ENCODE data around the gene SMURF1. TPM values are rescaled to one million over a fixed set of nuclear protein-coding genes. Genes with fewer than 3 reads are reported as not detected.

SMURF1 gene
- total RNA-seq, 2 experiments from 2014 or later: 10.3 to 10.4 TPM

DNA sequence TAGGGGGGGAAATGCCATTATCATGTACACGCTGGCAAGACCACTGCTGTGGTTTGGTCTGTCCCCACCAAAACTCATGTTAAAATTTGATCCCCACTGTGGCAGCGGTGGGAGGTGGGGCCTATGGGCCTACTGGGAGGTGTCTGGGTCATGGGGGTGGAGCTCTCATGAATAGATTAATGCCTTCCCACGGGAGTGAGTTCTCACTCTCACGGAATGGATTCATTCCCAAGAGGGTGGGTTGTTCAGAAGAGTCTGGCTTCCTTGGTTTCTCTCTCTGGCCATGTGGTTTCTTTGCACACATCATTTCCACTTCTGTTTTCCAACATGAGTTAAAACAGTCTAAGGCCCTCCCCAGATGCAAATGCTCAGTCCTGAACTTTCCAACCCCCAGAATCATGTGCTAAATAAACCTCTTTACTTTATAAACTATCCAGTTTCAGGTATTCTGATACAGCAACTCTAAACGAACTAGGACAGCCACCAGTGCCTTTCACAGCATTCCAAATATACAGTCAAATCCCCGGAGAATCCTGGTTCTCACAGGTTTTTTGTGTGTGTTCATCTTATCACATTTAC, 44.3 kb downstream of the SMURF1 start:
- Mint-ChIP-seq H3K27ac (no peak overlapping the region), H3K36me3 (ENCODE audit: low read depth) (peaks cover 21% of the 10 kb centered on the region), H3K27me3 (ENCODE audit: low read depth) (no peaks in the 10 kb centered on the region), H3K9me3 (ENCODE audit: insufficient read depth) (peaks cover 15% of the 10 kb centered on the region), H3K4me3 (no peak overlapping the region), H3K4me1 (ENCODE audit: low read depth) (peaks cover 2% of the 10 kb centered on the region)
- no peak for DNase-seq
- ATAC-seq: no peak
- ChIA-PET CTCF (no interaction called here), POLR2A (no interaction called here)

DNA sequence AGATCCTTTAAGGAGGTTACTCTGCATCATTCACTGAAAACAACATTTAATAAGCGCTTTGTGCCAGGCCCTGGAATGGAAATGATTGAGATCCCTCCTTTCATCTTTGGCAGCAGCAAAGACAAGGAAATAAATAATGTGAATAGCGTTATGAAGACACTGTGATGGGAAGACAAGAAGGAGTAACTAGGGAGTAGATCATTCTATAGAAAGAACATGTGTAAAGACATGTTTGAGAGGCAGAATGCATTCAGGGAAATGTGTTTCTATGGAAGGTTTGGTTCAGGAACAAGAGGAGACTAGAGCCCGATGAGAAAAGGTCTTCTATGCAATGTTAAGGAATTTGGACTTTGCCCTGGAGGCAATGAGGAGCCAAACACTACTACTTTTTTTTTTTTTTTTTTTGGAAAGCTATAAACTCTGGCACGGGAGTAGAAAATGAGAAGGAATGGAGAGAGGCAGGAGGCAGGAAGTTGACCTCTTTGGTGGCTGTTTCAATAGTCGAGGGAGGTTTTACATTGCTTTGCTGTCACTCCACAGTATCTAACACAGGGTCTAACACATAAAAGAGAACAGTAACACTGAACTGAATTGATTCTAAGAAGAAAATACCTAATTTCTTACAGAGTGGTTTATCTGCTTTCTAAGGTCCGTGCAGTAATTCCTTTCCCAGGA, 44.9 kb downstream of the SMURF1 start:
- Mint-ChIP-seq H3K9me3 (ENCODE audit: insufficient read depth) (peaks cover 15% of the 10 kb centered on the region), H3K27ac (no peak overlapping the region), H3K4me1 (ENCODE audit: low read depth) (peaks cover 2% of the 10 kb centered on the region), H3K4me3 (no peak overlapping the region), H3K27me3 (ENCODE audit: low read depth) (no peaks in the 10 kb centered on the region), H3K36me3 (ENCODE audit: low read depth) (peaks cover 21% of the 10 kb centered on the region)
- CTCF ChIA-PET: interaction anchor here (1.4 kb wide), 1 partner anchor 61 kb away, joined by 3 read pairs; no protein-coding TSS in a partner anchor
- ATAC-seq (no peak), DNase-seq (no peak)
- POLR2A ChIA-PET: no interaction called here

DNA sequence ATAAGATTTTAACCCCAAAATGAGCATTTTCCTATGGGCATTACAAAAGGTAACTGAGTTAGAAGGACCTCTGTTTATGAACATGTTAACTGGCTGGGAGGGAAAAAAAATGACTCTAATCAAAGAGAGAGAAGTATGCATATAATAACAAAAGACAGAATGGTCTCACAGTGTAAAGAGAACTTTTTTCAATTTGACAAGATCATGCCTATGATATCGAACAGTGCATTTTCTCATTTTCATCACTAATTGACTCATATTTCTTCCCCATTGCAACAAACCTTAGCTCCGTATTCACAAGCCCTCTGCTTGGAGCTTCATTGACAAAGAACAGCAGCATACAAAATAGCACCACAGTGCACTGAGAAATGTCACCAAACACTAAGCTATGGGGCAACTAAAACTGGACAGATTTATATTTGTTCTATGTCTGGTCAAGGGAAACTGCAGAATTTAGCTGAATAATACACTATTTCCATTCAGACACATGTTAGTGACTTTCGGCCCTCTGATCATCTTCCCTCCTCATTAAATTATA, 45.6 kb downstream of the SMURF1 start:
- Mint-ChIP-seq H3K4me3 (no peak overlapping the region), H3K27me3 (ENCODE audit: low read depth) (no peaks in the 10 kb centered on the region), H3K27ac (no peak overlapping the region), H3K36me3 (ENCODE audit: low read depth) (peaks cover 21% of the 10 kb centered on the region), H3K4me1 (ENCODE audit: low read depth) (peaks cover 2% of the 10 kb centered on the region), H3K9me3 (ENCODE audit: insufficient read depth) (peaks cover 15% of the 10 kb centered on the region)
- ATAC-seq: no peak
- DNase-seq: no peak
- POLR2A ChIA-PET: no interaction called here
- CTCF ChIA-PET: interaction anchor here (1.4 kb wide), 1 partner anchor 61 kb away, joined by 3 read pairs; no protein-coding TSS in a partner anchor

DNA sequence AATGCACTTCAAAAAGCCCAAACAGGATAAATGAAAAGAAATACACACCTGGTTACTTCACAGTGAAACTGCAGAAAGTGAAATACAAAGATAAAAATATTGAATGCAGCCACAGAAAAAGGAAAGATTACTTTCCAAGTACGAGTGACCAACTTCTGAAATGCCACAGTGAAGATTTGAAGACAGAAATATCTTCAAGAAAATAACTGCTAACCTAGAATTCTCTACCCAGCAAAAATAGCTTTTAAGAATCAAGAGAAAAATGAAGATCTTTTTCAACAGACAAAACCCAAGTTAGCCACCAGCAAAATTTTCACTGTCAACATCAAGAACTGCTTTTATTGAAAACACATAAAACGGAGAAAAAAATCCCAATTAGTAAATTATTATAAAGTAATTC, 46.2 kb downstream of the SMURF1 start:
- H3K4me1 Mint-ChIP-seq (ENCODE audit: low read depth): peaks cover 2% of the 10 kb centered on the region
- DNase-seq (no peak), ATAC-seq (no peak)
- no peak overlapping the region for H3K4me3 Mint-ChIP-seq
- peaks cover 15% of the 10 kb centered on the region for H3K9me3 Mint-ChIP-seq (ENCODE audit: insufficient read depth)
- ChIA-PET POLR2A (no interaction called here), CTCF (interaction anchor here (1.4 kb wide), 1 partner anchor 60 kb away, joined by 3 read pairs; no protein-coding TSS in a partner anchor)
- H3K27ac Mint-ChIP-seq: no peak overlapping the region
- peaks cover 21% of the 10 kb centered on the region for H3K36me3 Mint-ChIP-seq (ENCODE audit: low read depth)
- no peaks in the 10 kb centered on the region for H3K27me3 Mint-ChIP-seq (ENCODE audit: low read depth)

DNA sequence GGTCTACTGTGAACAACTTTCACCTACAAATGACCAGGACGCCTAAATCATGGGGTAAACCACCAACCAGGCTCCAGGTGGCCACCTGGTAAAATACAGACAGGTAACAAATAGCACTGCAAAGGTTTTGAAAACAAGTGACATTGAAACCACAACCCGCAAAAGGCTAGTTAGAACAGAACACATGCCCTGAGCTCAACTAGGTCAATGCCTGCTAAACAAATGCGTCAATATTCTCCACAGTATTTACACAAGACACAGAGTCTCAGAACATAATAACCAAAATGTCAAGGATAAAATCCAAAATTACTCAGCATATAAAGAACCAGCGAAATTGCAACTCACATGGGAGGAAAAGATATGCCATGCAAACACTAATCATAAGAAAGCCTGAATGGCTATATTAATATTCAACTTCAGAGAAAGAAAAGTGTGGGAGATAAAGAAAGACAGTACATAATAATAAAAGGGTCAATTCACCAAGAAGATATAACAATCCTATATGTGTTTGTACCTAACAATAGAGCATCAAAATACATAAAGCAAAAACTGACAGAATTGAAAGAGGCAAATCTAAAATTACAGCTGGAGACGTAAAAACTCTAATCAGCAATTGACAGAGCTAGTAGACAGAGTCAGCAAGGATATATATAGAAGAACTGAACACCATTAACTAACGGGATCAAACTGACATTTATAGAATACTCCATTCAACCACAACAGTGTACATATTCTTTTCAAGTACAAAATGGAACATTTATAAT, 47.6 kb downstream of the SMURF1 start:
- Mint-ChIP-seq H3K36me3 (ENCODE audit: low read depth) (peaks cover 21% of the 10 kb centered on the region), H3K27ac (no peak overlapping the region), H3K4me3 (no peak overlapping the region), H3K9me3 (ENCODE audit: insufficient read depth) (peaks cover 15% of the 10 kb centered on the region), H3K4me1 (ENCODE audit: low read depth) (peaks cover 2% of the 10 kb centered on the region), H3K27me3 (ENCODE audit: low read depth) (no peaks in the 10 kb centered on the region)
- DNase-seq (no peak), ATAC-seq (no peak)
- ChIA-PET CTCF (no interaction called here), POLR2A (no interaction called here)

DNA sequence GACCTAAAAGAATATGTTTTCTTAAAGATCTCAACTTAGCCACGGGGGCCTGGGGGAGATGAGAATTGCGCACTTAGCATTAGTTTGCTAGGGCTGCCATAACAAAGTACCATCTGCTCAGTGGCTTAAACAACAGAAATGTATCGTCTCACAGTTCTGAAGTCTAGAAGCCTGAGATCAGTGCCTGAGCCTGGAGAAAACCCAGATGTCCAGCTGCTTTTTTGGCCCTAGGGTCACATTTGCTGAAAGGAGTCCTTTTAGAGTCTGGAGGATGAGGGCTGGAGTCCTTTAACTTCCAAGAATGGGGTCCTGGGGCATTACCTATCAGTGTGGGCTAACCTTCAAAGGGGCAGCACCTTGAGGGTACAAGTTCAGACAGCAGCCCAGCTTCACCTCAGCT, 48.2 kb downstream of the SMURF1 start:
- CTCF ChIA-PET: no interaction called here
- Mint-ChIP-seq H3K27me3 (ENCODE audit: low read depth) (no peaks in the 10 kb centered on the region), H3K9me3 (ENCODE audit: insufficient read depth) (peaks cover 15% of the 10 kb centered on the region), H3K4me1 (ENCODE audit: low read depth) (peaks cover 2% of the 10 kb centered on the region), H3K4me3 (no peak overlapping the region), H3K27ac (no peak overlapping the region), H3K36me3 (ENCODE audit: low read depth) (peaks cover 19% of the 10 kb centered on the region)
- ATAC-seq: no peak
- POLR2A ChIA-PET: no interaction called here
- no peak for DNase-seq

DNA sequence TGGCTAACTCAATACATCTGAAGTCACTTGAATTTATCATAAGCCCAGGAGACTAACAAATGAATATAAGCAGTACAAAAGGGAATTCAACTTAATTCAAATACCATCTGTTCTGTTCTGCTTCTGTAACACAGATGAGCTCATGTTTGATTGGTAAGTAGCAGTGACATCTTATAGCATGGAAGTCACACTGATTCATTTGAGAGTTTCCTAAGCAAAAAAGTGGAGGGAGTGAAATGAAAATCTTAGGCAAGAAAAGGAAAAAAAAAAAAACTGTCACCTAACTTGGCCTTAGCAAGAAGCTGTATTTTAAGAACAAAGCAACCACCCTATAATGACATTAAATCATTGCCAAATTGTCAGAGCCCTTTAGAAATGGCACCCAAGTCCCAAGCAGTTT, 49.5 kb downstream of the SMURF1 start:
- Mint-ChIP-seq H3K9me3 (ENCODE audit: insufficient read depth) (peaks cover 11% of the 10 kb centered on the region), H3K4me3 (no peak overlapping the region), H3K4me1 (ENCODE audit: low read depth) (no peaks in the 10 kb centered on the region), H3K36me3 (ENCODE audit: low read depth) (peaks cover 9% of the 10 kb centered on the region), H3K27me3 (ENCODE audit: low read depth) (no peaks in the 10 kb centered on the region), H3K27ac (no peak overlapping the region)
- ATAC-seq (no peak), DNase-seq (no peak)
- CTCF ChIA-PET: no interaction called here
- POLR2A ChIA-PET: no interaction called here

DNA sequence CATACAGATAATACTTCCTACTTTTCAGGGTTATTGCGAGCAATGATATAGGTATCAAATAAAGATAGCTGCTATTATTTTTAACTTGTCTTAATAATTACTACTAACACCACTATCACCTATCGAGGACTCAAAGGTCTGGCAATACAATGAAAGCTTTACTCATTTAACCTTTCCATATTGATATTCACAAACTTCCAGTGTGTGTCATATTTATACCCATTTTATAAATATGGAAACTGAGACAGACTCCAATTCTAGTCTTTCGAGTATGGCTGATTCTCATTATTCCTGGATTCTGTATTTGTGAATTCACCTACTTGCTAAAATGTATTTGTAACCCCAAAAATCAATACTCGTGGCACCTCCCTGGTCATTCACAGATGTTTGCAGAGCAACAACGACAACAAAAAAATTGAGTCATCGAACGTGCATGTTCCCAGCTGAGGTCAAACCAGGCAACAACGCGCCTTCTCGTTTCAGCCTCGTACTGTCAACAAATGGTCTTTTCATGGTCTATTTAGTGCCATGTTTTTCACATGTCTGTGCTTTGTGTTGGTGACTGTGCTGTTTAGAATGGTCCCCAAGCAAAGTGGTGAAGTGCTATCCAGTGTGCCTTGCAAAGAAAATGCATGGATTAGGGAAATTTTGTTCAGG, 51.7 kb downstream of the SMURF1 start:
- H3K36me3 Mint-ChIP-seq (ENCODE audit: low read depth): peaks cover 8% of the 10 kb centered on the region
- no peaks in the 10 kb centered on the region for H3K4me1 Mint-ChIP-seq (ENCODE audit: low read depth)
- ATAC-seq (no peak), DNase-seq (no peak)
- no peaks in the 10 kb centered on the region for H3K27me3 Mint-ChIP-seq (ENCODE audit: low read depth)
- H3K4me3 Mint-ChIP-seq: no peak overlapping the region
- H3K9me3 Mint-ChIP-seq (ENCODE audit: insufficient read depth): no peaks in the 10 kb centered on the region
- no peak overlapping the region for H3K27ac Mint-ChIP-seq
- ChIA-PET CTCF (no interaction called here), POLR2A (interaction anchor here (1.0 kb wide), 1 partner anchor 35 kb away, joined by 3 read pairs; no protein-coding TSS in a partner anchor)

DNA sequence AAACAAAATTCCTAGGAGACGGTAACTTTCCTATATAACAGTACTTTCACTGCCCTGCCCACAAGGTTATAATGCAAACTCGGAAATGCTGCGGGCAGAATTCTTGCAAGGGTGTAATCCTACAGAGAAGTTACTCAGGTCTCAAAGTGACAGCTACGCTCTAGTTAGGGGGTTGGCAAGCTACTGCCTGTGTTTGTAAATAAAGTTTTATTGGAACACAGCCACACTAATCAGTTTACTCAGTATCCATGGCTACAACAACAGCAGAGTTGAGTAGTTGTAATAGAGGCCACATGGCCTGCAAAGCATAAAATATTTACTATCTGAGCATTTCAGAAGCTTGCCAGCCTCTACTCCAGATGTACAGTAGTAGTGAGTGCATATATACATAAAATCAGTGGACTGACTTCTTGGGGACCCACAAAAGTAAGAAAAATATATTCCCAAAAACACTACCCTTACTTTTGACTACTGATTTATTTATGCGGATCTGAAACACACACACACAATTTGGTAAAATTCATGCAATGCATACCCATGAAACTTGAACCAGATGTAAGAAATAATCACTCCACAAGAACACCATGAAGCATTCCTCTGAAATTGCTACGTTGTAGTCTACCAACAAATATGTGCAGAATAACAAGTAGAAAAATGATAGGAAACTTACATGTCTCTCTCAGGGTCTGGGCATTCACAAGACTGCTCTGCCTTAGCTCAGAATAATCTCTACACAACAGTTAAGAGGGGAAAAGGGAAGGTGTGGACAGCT, 53.0 kb downstream of the SMURF1 start:
- no peak for ATAC-seq
- peaks cover 13% of the 10 kb centered on the region for H3K36me3 Mint-ChIP-seq (ENCODE audit: low read depth)
- CTCF ChIA-PET: no interaction called here
- POLR2A ChIA-PET: no interaction called here
- no peaks in the 10 kb centered on the region for H3K4me1 Mint-ChIP-seq (ENCODE audit: low read depth)
- H3K27ac Mint-ChIP-seq: no peak overlapping the region
- no peaks in the 10 kb centered on the region for H3K27me3 Mint-ChIP-seq (ENCODE audit: low read depth)
- peaks cover 5% of the 10 kb centered on the region for H3K9me3 Mint-ChIP-seq (ENCODE audit: insufficient read depth)
- no peak for DNase-seq
- H3K4me3 Mint-ChIP-seq: no peak overlapping the region

DNA sequence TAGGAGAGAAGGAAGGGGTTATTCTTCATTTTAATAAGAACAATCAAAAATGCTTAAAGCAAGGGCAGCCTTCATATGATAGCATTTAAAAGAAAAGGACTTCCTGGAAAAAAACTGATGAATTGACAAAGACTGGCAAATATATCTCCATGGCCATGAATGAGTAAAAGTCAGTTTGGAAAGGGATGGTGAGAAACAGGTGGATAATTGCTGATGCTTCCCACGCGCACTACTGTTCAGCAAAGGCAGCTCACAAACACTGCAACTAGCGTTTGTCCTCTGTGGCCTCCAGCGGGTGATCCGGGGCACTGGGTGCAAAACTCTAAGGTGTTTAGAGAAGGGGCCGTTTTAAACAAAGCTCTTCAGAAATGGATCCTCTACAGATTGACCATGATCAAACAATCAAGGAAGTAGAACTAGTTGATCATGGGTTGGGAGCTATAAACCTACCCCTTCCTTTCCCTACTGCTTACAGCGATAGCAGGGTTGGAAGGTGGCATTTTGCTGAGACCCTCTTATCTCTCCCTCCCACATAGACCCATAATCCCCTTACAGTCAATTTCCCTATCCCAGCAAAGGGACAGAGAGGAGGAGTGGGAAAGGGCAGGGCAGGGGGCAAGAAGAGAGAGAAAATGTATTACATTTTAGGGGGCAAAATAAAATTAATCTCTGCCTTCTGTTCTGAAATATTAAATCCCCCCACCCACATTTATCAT, 53.8 kb downstream of the SMURF1 start:
- Mint-ChIP-seq H3K4me3 (no peak overlapping the region), H3K9me3 (ENCODE audit: insufficient read depth) (peaks cover 5% of the 10 kb centered on the region), H3K4me1 (ENCODE audit: low read depth) (no peaks in the 10 kb centered on the region), H3K27me3 (ENCODE audit: low read depth) (no peaks in the 10 kb centered on the region), H3K36me3 (ENCODE audit: low read depth) (peaks cover 13% of the 10 kb centered on the region), H3K27ac (no peak overlapping the region)
- DNase-seq: no peak
- ChIA-PET POLR2A (no interaction called here), CTCF (no interaction called here)
- ATAC-seq: no peak

DNA sequence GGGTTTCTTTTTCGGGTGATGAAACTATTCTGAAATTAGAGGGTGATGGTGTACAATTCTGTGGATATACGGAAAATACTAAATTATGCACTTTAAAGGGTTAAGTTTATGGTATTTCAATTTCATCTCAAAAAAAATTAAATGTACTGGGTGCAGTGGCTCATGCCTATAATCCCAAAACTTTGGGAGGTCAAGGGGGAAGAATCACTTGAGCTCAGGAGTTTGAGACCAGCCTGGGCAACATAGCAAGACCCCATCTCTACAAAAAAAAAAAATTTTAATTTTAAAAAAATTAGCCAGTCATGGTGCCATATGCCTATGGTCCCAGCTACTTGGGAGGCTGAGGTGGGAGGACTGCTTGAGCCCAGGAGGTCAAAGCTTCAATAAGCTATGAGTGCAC, 57.0 kb downstream of the SMURF1 start:
- DNase-seq (no peak), ATAC-seq (no peak)
- Mint-ChIP-seq H3K4me1 (ENCODE audit: low read depth) (no peaks in the 10 kb centered on the region), H3K9me3 (ENCODE audit: insufficient read depth) (peaks cover 5% of the 10 kb centered on the region), H3K36me3 (ENCODE audit: low read depth) (peaks cover 13% of the 10 kb centered on the region), H3K4me3 (no peak overlapping the region), H3K27ac (no peak overlapping the region), H3K27me3 (ENCODE audit: low read depth) (no peaks in the 10 kb centered on the region)
- CTCF ChIA-PET: no interaction called here
- POLR2A ChIA-PET: no interaction called here

Measured in activated CD8-positive, alpha-beta T cell treated with anti-CD3 and anti-CD28 coated beads, Interleukin-2, amount 10 ng/mL, durations not matched to agents 7 days and 5 days (primary cell).